Caco-2 (cell line): ENCODE measurements around the gene FANCI. TPM values are rescaled to one million over a fixed set of nuclear protein-coding genes. Genes with fewer than 3 reads are reported as not detected.

Experiments
- BruUV-seq: library from RNA; stranded (reverse); fragments of 400-500 nt; replicated peaks from 2 replicates; lab custom pipeline; 2021; lab: Mats Ljungman, UMichigan
- CTCF ChIA-PET: fragments of 300-600 bp; sonication (Branson Sonifier 250); formaldehyde crosslinking; loops from one replicate; lab custom pipeline; 2022; ENCODE audit warnings: antibody characterized with exemption; lab: Charles Lee
- POLR2A ChIA-PET: fragments of 300-600 bp; sonication (Branson Sonifier 250); formaldehyde crosslinking; loops from one replicate; lab custom pipeline; 2022; ENCODE audit warnings: antibody characterized with exemption; lab: Charles Lee
- DNase-seq, 2 experiments: peaks; one replicate each; pipeline versions ENCODE4 v3.0.0 to v3.0.0-alpha.2; 2020 to 2022
- H3K27me3 ChIP-seq: replicated peaks from 2 replicates; pipeline ENCODE4 v1.6.0; 2011; ENCODE audit warnings: low read length; ENCODE audit not compliant: control insufficient read depth, insufficient read depth
- H3K36me3 ChIP-seq: 2 replicates; pipeline ENCODE4 v1.5.1; 2011; ENCODE audit warnings: low read length; ENCODE audit not compliant: control insufficient read depth, insufficient read depth
- H3K4me1 ChIP-seq: fragments of 250-450 bp; sonication (Bioruptor Pico); 2 replicates; pipeline ENCODE4 v1.5.1; 2020; ENCODE audit warnings: mild to moderate bottlenecking
- H3K4me3 ChIP-seq: 2 replicates; pipeline ENCODE4 v1.5.1; 2011; ENCODE audit warnings: low read depth, mild to moderate bottlenecking, control low read depth, low read length
- H3K9me3 ChIP-seq: fragments of 250-450 bp; sonication (Bioruptor Pico); 2 replicates; pipeline ENCODE4 v1.5.1; 2020; ENCODE audit warnings: mild to moderate bottlenecking, moderate library complexity
- H3K27ac Mint-ChIP-seq: one replicate; pipeline ENCODE4 v1.8.0; 2022; ENCODE audit warnings: mixed read lengths; ENCODE audit not compliant: unreplicated experiment
- H3K27me3 Mint-ChIP-seq: one replicate; pipeline ENCODE4 v1.8.0; 2022; ENCODE audit warnings: mixed read lengths; ENCODE audit not compliant: insufficient read depth, unreplicated experiment
- H3K36me3 Mint-ChIP-seq: one replicate; pipeline ENCODE4 v1.8.0; 2022; ENCODE audit warnings: mild to moderate bottlenecking, mixed read lengths; ENCODE audit not compliant: insufficient read depth, unreplicated experiment
- H3K4me1 Mint-ChIP-seq: one replicate; pipeline ENCODE4 v1.8.0; 2022; ENCODE audit warnings: low read depth, mixed read lengths; ENCODE audit not compliant: unreplicated experiment
- H3K4me3 Mint-ChIP-seq: one replicate; pipeline ENCODE4 v1.8.0; 2022; ENCODE audit warnings: mild to moderate bottlenecking, moderate library complexity, mixed read lengths; ENCODE audit not compliant: unreplicated experiment
- H3K9me3 Mint-ChIP-seq: one replicate; pipeline ENCODE4 v1.8.0; 2022; ENCODE audit warnings: mixed read lengths; ENCODE audit not compliant: unreplicated experiment
- CTCF ChIP-seq, 2 experiments: fragments of 200-600 bp in 1 of 2; IDR thresholded peaks; 1 replicate in 1 of 2; 2 replicates in 1 of 2; pipeline versions ENCODE4 v1.5.1 to v1.8.0; 2011 to 2022; ENCODE audit warnings: antibody characterized with exemption in 1 of 2, control low read depth in 1 of 2, inconsistent platforms in 1 of 2, low read depth in 1 of 2, low read length in 1 of 2, mild to moderate bottlenecking in 1 of 2, moderate library complexity in 1 of 2; ENCODE audit not compliant: insufficient read depth in 1 of 2, severe bottlenecking in 1 of 2, unreplicated experiment in 1 of 2
- intact Hi-C: fragments of 100-400 bp; cut with micrococcal nuclease; formaldehyde crosslinking; loops from one replicate; pipeline ENCODE4 v1.10.0; 2022; ENCODE audit not compliant: unreplicated experiment
- total RNA-seq: library from RNA; stranded (reverse); gene quantifications from 2 replicates; pipeline ENCODE4 v1.2.3, GENCODE V29; 2022

FANCI gene
- total RNA-seq, 1 experiment from 2014 or later, result 94.2 TPM

GRCh38 chr15:89205991-89206585 lies 37.7 kb upstream of the FANCI start:
- TF ChIP-seq CTCF (IDR thresholded peaks at IDR 0.05; ENCODE audit: insufficient read depth in 1 of 2, low read depth in 1 of 2, low read length in 1 of 2, severe bottlenecking in 1 of 2, unreplicated experiment in 1 of 2), result no peak
- Histone ChIP-seq H3K4me1 (peaks cover 6% of the 10 kb centered on the region; the same call in 1 of the 2 replicates), H3K27me3 (no peaks in the 10 kb centered on the region), H3K4me3 (no peak overlapping the region), H3K9me3 (no peaks in the 10 kb centered on the region), H3K36me3 (no peaks in the 10 kb centered on the region)
- Mint-ChIP-seq H3K36me3 (peaks cover 8% of the 10 kb centered on the region), H3K9me3 (no peaks in the 10 kb centered on the region), H3K4me3 (no peak overlapping the region), H3K27ac (no peak overlapping the region), H3K4me1 (no peaks in the 10 kb centered on the region), H3K27me3 (no peaks in the 10 kb centered on the region)
- intact Hi-C loops, result no loop called here
- ChIA-PET CTCF (interaction anchor here (0.5 to 2.4 kb wide), 26 partner anchors 10 to 433 kb away, joined by 3 to 29 read pairs (median 4); partner anchors contain the start of genes ABHD2, FANCI, POLG and RLBP1), POLR2A (interaction anchor here (0.6 kb wide), 1 partner anchor 47 kb away, joined by 3 read pairs; no protein-coding TSS in a partner anchor)
- no TSS peak for BruUV-seq
- DNase-seq, result no peak

GRCh38 chr15:89206908-89207331 lies 36.9 kb upstream of the FANCI start:
- CTCF ChIA-PET, result interaction anchor here (0.5 to 2.4 kb wide), 27 partner anchors 10 to 434 kb away, joined by 3 to 29 read pairs (median 4); partner anchors contain the start of genes ABHD2, FANCI, POLG and RLBP1
- no peaks in the 10 kb centered on the region for H3K4me1 Mint-ChIP-seq
- no peaks in the 10 kb centered on the region for H3K36me3 Mint-ChIP-seq
- Histone ChIP-seq H3K9me3 (no peaks in the 10 kb centered on the region), H3K36me3 (no peaks in the 10 kb centered on the region), H3K4me3 (no peak overlapping the region), H3K4me1 (peaks cover 6% of the 10 kb centered on the region; the same call in 1 of the 2 replicates), H3K27me3 (no peaks in the 10 kb centered on the region)
- H3K9me3 Mint-ChIP-seq, result no peaks in the 10 kb centered on the region
- DNase-seq, result peak; percentile 79 to 88
- POLR2A ChIA-PET, result no interaction called here
- no TSS peak for BruUV-seq
- TF ChIP-seq CTCF (IDR thresholded peaks at IDR 0.05; ENCODE audit: insufficient read depth in 1 of 2, low read depth in 1 of 2, low read length in 1 of 2, severe bottlenecking in 1 of 2, unreplicated experiment in 1 of 2), result peak; percentile 93 to 98
- H3K27me3 Mint-ChIP-seq, result no peaks in the 10 kb centered on the region
- H3K27ac Mint-ChIP-seq, result no peak overlapping the region
- intact Hi-C loops, result loop anchor here (1.0 kb wide), 2 partner anchors 36 to 93 kb away; partner anchors contain the start of gene FANCI
- H3K4me3 Mint-ChIP-seq, result peak overlapping the region; percentile 46

GRCh38 chr15:89208256-89208655 lies 35.5 kb upstream of the FANCI start:
- Histone ChIP-seq H3K4me1 (peaks cover 6% of the 10 kb centered on the region; the same call in 1 of the 2 replicates), H3K27me3 (no peaks in the 10 kb centered on the region), H3K9me3 (no peaks in the 10 kb centered on the region), H3K4me3 (no peak overlapping the region), H3K36me3 (no peaks in the 10 kb centered on the region)
- POLR2A ChIA-PET, result no interaction called here
- Mint-ChIP-seq H3K4me3 (no peak overlapping the region), H3K27ac (no peak overlapping the region), H3K27me3 (no peaks in the 10 kb centered on the region), H3K9me3 (no peaks in the 10 kb centered on the region), H3K36me3 (no peaks in the 10 kb centered on the region), H3K4me1 (no peaks in the 10 kb centered on the region)
- intact Hi-C loops, result no loop called here
- no TSS peak for BruUV-seq
- no peak for TF ChIP-seq CTCF (IDR thresholded peaks at IDR 0.05; ENCODE audit: insufficient read depth in 1 of 2, low read depth in 1 of 2, low read length in 1 of 2, severe bottlenecking in 1 of 2, unreplicated experiment in 1 of 2)
- CTCF ChIA-PET, result no interaction called here
- DNase-seq, result no peak
